B cell (primary cell): Measurements from ENCODE around the gene NOXA1. TPM values are rescaled to one million over a fixed set of nuclear protein-coding genes. Genes with fewer than 3 reads are reported as not detected.

Experiments used
- ATAC-seq: fragments of 200-7000 bp; cut with Tn5 transposase; one replicate; pipeline ENCODE4 v1.10.0; 2021; ENCODE audit warnings: low read depth, mild to moderate bottlenecking, moderate number of reproducible peaks, moderate library complexity
- CTCF ChIA-PET: fragments of 350-600 bp; sonication (Branson Sonifier 250); formaldehyde crosslinking; loops from one replicate; lab custom pipeline; 2021; ENCODE audit warnings: antibody characterized with exemption, inconsistent platforms; lab: Charles Lee
- POLR2A ChIA-PET: fragments of 350-600 bp; sonication (Branson Sonifier 250); formaldehyde crosslinking; loops from one replicate; lab custom pipeline; 2021; ENCODE audit warnings: antibody characterized with exemption; lab: Charles Lee
- DNase-seq: peaks from one replicate; pipeline ENCODE4 v3.0.0; 2013
- H2AFZ ChIP-seq: 2 replicates; pipeline ENCODE4 v1.6.1; 2012; ENCODE audit warnings: mild to moderate bottlenecking, low read depth, low read length; ENCODE audit not compliant: insufficient read depth, poor library complexity, severe bottlenecking
- H3K27ac ChIP-seq, 2 donors: 1 replicate in 1 of 2; 2 replicates in 1 of 2; pipeline ENCODE4 v1.5.1; 2012 to 2013; ENCODE audit warnings: low read length in 2 of 2, mild to moderate bottlenecking in 2 of 2, moderate library complexity in 1 of 2
- H3K27me3 ChIP-seq, 4 experiments: fragments of 200-600 bp in 1 of 4; sonication (generic) in 1 of 4; replicated peaks in 1 of 4; 1 replicate in 2 of 4; 2 replicates in 2 of 4; pipeline versions ENCODE4 v1.6.1 to v1.7.0; 2013 to 2016; ENCODE audit warnings: low read length in 3 of 4, mild to moderate bottlenecking in 2 of 4, mixed read lengths in 1 of 4, moderate library complexity in 1 of 4; ENCODE audit not compliant: insufficient read depth in 4 of 4, control insufficient read depth in 3 of 4; ENCODE audit errors: control extremely low read depth in 1 of 4
- H3K36me3 ChIP-seq, 2 experiments: replicated peaks in 1 of 2; 1 replicate in 1 of 2; 2 replicates in 1 of 2; pipeline versions ENCODE4 v1.6.1 to v1.7.1; 2013; ENCODE audit warnings: low read length in 1 of 2; ENCODE audit not compliant: insufficient read depth in 2 of 2, control insufficient read depth in 1 of 2; ENCODE audit errors: control extremely low read depth in 1 of 2, extremely low read depth in 1 of 2
- H3K4me1 ChIP-seq, 2 donors: fragments of 200-600 bp in 1 of 2; sonication (generic) in 1 of 2; 1 replicate in 1 of 2; 2 replicates in 1 of 2; pipeline versions ENCODE4 v1.5.1 to v1.6.1; 2013 to 2017; ENCODE audit warnings: low read length in 2 of 2; ENCODE audit not compliant: control insufficient read depth in 2 of 2, insufficient read depth in 2 of 2
- H3K4me2 ChIP-seq: replicated peaks from 2 replicates; pipeline ENCODE3; 2012; ENCODE audit warnings: mild to moderate bottlenecking, low read depth, low read length; ENCODE audit not compliant: poor library complexity, severe bottlenecking
- H3K4me3 ChIP-seq, 5 experiments: fragments of 200-600 bp in 1 of 5; sonication (generic) in 1 of 5; 1 replicate in 3 of 5; 2 replicates in 2 of 5; pipeline versions ENCODE4 v1.5.1 to v1.7.0; 2011 to 2016; ENCODE audit warnings: low read length in 4 of 5, mild to moderate bottlenecking in 4 of 5, low read depth in 2 of 5, control low read depth in 1 of 5, moderate library complexity in 1 of 5; ENCODE audit not compliant: insufficient read depth in 1 of 5; ENCODE audit errors: control extremely low read depth in 1 of 5, extremely low read depth in 1 of 5
- H3K79me2 ChIP-seq: fragments of 200-600 bp; sonication (generic); one replicate; pipeline ENCODE4 v1.6.0; 2016; ENCODE audit warnings: low read length; ENCODE audit not compliant: control insufficient read depth, insufficient read depth
- H3K9ac ChIP-seq: fragments of 200-600 bp; sonication (generic); 2 replicates; pipeline ENCODE4 v1.6.1; 2017; ENCODE audit warnings: mild to moderate bottlenecking, low read length, moderate library complexity
- H3K9me3 ChIP-seq, 3 donors: one replicate each; pipeline versions ENCODE4 v1.6.1 to v1.7.1; 2013; ENCODE audit warnings: low read length in 2 of 3; ENCODE audit not compliant: control insufficient read depth in 2 of 3, insufficient read depth in 1 of 3; ENCODE audit errors: control extremely low read depth in 1 of 3
- H4K20me1 ChIP-seq: 2 replicates; pipeline ENCODE4 v1.6.0; 2012; ENCODE audit warnings: mild to moderate bottlenecking, low read length; ENCODE audit not compliant: insufficient read depth, control insufficient read depth, poor library complexity, severe bottlenecking
- H3K27ac Mint-ChIP-seq: one replicate; pipeline ENCODE4 v1.8.0; 2021; ENCODE audit warnings: mixed read lengths
- H3K27me3 Mint-ChIP-seq: one replicate; pipeline ENCODE4 v1.8.0; 2021; ENCODE audit warnings: mixed read lengths
- H3K4me1 Mint-ChIP-seq: one replicate; pipeline ENCODE4 v1.8.0; 2021; ENCODE audit warnings: mixed read lengths
- H3K4me3 Mint-ChIP-seq: one replicate; pipeline ENCODE4 v1.8.0; 2021; ENCODE audit warnings: mixed read lengths
- H3K9me3 Mint-ChIP-seq: one replicate; pipeline ENCODE4 v1.8.0; 2022; ENCODE audit warnings: mixed read lengths; ENCODE audit not compliant: insufficient read depth
- CTCF ChIP-seq: fragments of 200-600 bp; IDR thresholded peaks from one replicate; pipeline ENCODE4 v1.8.0; 2022; ENCODE audit warnings: antibody characterized with exemption, mild to moderate bottlenecking
- EZH2 ChIP-seq: IDR thresholded peaks from 2 replicates; pipeline ENCODE4 v1.6.1; 2012; ENCODE audit warnings: borderline replicate concordance, low read depth, mild to moderate bottlenecking, moderate library complexity, low read length; ENCODE audit not compliant: insufficient read depth, poor library complexity, severe bottlenecking
- WGBS: methylation state at CpG from one replicate; pipeline ENCODE4 v1.1.5; 2013; ENCODE audit warnings: missing lambda C conversion rate; ENCODE audit not compliant: insufficient coverage; 5-methylcytosine and 5-hydroxymethylcytosine counted together
- intact Hi-C: fragments of 100-400 bp; cut with micrococcal nuclease; formaldehyde crosslinking; loops from one replicate; pipeline ENCODE4 v1.10.0; 2022
- polyA plus RNA-seq: library from polyadenylated mRNA; depleted of rRNA; stranded (reverse); fragments of >200 nt; gene quantifications from 2 replicates; pipeline ENCODE4 v1.2.3, GENCODE V29; 2012
- total RNA-seq, 2 donors: library from RNA; stranded (reverse); fragments of 120-200 nt in 1 of 2; gene quantifications; 1 replicate in 1 of 2; 2 replicates in 1 of 2; pipeline versions ENCODE4 v1.2.3 to v1.2.4, GENCODE V29; 2013 to 2022

NOXA1 gene
- total and polyA plus RNA-seq, 2 donors (not counting 1 experiment from before 2014, with no cell fraction given) = 5.7 to 7.7 TPM

- H3K79me2 ChIP-seq = no peaks in the 10 kb centered on the region
- H2AFZ ChIP-seq = no peak overlapping the region
- no peak overlapping the region for H3K9ac ChIP-seq
- H3K9me3 ChIP-seq = peaks cover 1 to 25% (median 13%) of the 10 kb centered on the region in 3 donors
- no peak overlapping the region for H3K4me3 ChIP-seq
- H3K27me3 ChIP-seq = no peaks in the 10 kb centered on the region
- H3K4me2 ChIP-seq = no peak overlapping the region
- Mint-ChIP-seq H3K27ac (no peak overlapping the region), H3K4me3 (no peak overlapping the region), H3K4me1 (no peaks in the 10 kb centered on the region), H3K27me3 (no peaks in the 10 kb centered on the region), H3K9me3 (peaks cover 18% of the 10 kb centered on the region)
- H3K4me1 ChIP-seq = no peaks in the 10 kb centered on the region
- DNase-seq (no peak), ATAC-seq (no peak)
- TF ChIP-seq EZH2 = no peak
- H3K36me3 ChIP-seq = no peaks in the 10 kb centered on the region
- WGBS = 97% methylated on average over 6 of the region's 11 CpGs
- ChIA-PET POLR2A (no interaction called here), CTCF (no interaction called here)
- no peak overlapping the region for H3K27ac ChIP-seq
- H4K20me1 ChIP-seq = no peaks in the 10 kb centered on the region
- intact Hi-C loops = no loop called here
These were observed 53.7 kb downstream of the NOXA1 start for GRCh38 chr9:137476856-137477255.

DNA sequence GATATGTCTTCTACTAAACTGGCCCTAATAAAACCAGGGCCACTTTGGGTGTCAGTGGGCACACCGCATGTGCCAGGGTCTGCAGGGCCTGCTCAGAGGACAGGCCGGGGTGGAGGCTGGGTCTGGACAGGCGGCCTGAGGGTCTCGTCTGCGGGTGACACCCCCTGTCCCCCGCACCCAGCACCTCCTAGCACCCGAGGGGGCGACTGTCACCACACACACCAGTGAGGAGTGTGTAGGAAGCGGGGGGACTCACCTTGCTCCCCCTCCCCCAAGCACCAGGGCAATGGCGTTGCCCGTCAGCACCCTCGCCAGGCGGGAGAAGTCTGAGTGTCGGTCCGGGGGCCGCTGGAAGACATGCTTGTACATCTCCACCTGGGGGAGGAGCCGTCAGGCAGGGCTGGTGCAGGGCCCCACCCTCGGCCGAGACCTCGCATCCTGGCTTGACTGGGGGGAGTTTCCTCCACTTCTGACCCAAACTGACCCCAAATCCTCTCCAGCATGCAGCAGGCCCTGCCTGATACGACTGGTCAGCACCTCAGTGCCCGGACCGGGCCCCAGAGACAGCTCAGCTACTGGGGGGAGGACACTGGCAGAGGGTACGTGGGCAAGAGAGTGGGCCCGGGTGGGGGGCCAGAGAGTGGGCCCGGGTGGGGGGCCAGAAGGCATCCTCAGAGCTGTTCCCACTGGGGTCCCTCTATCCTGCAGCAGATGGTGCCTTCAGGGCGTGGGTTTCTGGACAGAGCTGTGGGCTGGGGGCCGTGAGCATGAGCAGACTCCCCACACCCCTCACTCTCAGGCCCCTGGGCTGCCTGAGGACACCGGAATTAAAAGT lies 54.8 kb downstream of the NOXA1 start:
- Histone ChIP-seq H3K9me3 (peaks cover 1 to 23% (median 13%) of the 10 kb centered on the region in 3 donors), H3K4me3 (no peak overlapping the region), H2AFZ (no peak overlapping the region), H3K27ac (no peak overlapping the region), H3K79me2 (no peaks in the 10 kb centered on the region), H3K4me1 (no peaks in the 10 kb centered on the region), H3K4me2 (no peak overlapping the region), H3K27me3 (no peaks in the 10 kb centered on the region), H3K9ac (no peak overlapping the region), H4K20me1 (no peaks in the 10 kb centered on the region), H3K36me3 (no peaks in the 10 kb centered on the region)
- CTCF ChIA-PET = no interaction called here
- intact Hi-C loops = no loop called here
- Mint-ChIP-seq H3K4me3 (no peak overlapping the region), H3K9me3 (peaks cover 16% of the 10 kb centered on the region), H3K27ac (no peak overlapping the region), H3K4me1 (no peaks in the 10 kb centered on the region), H3K27me3 (no peaks in the 10 kb centered on the region)
- WGBS = 91% methylated on average over 21 of the region's 29 CpGs
- ATAC-seq = no peak
- no peak for DNase-seq
- no peak for TF ChIP-seq EZH2
- TF ChIP-seq CTCF = no peak
- POLR2A ChIA-PET = interaction anchor here (0.6 kb wide), 1 partner anchor 49 kb away, joined by 5 read pairs; no protein-coding TSS in a partner anchor
